Psoas muscle (tissue), 8 donors: ENCODE results near the gene CDH11. TPM values are rescaled to one million over a fixed set of nuclear protein-coding genes. Genes with fewer than 3 reads are reported as not detected.

Experiments
- ATAC-seq, 4 donors: fragments of 200-7000 bp; cut with Tn5 transposase; one replicate each; pipeline ENCODE4 v1.9.1; 2020; ENCODE audit warnings: moderate library complexity in 3 of 4, mild to moderate bottlenecking in 2 of 4
- DNase-seq, 2 donors: peaks; one replicate each; pipeline ENCODE4 v3.0.0-alpha.2; 2020
- H3K27ac ChIP-seq: fragments of 200-600 bp; one replicate; pipeline ENCODE4 v1.8.0; 2022
- H3K27me3 ChIP-seq, 3 donors: fragments of 200-600 bp in 1 of 3; one replicate each; pipeline versions ENCODE4 v1.6.1 to v1.8.0; 2013 to 2022; ENCODE audit warnings: low read length in 2 of 3, mild to moderate bottlenecking in 2 of 3, moderate library complexity in 1 of 3; ENCODE audit not compliant: insufficient read depth in 3 of 3
- H3K36me3 ChIP-seq, 2 donors: fragments of 200-600 bp in 1 of 2; one replicate each; pipeline versions ENCODE4 v1.6.1 to v1.8.0; 2013 to 2022; ENCODE audit warnings: low read depth in 1 of 2, mild to moderate bottlenecking in 1 of 2, moderate library complexity in 1 of 2; ENCODE audit not compliant: insufficient read depth in 1 of 2
- H3K4me1 ChIP-seq: fragments of 200-600 bp; one replicate; pipeline ENCODE4 v1.8.0; 2022
- H3K4me3 ChIP-seq: fragments of 200-600 bp; one replicate; pipeline ENCODE4 v1.8.0; 2022; ENCODE audit warnings: mild to moderate bottlenecking
- H3K9me3 ChIP-seq: fragments of 200-600 bp; one replicate; pipeline ENCODE4 v1.8.0; 2022
- CTCF ChIP-seq: fragments of 200-600 bp; IDR thresholded peaks from one replicate; pipeline ENCODE4 v1.8.0; 2022; ENCODE audit warnings: antibody characterized with exemption
- WGBS, 3 donors: extraction: QIAGEN DNeasy Blood & Tissue Kit; methylation state at CpG; one replicate each; pipeline versions ENCODE4 v1.1.6 to v1.1.7; 2013; 5-methylcytosine and 5-hydroxymethylcytosine counted together
- intact Hi-C, 2 donors: fragments of 100-400 bp; cut with DNase I; formaldehyde crosslinking; loops; one replicate each; pipeline versions ENCODE4 v1.11.0 to v1.14.2; 2022
- polyA plus RNA-seq, 3 donors: library from polyadenylated mRNA; stranded (reverse); fragments of 200-250 nt; gene quantifications; one replicate each; pipeline ENCODE4 v1.2.3, GENCODE V29; 2013
- total RNA-seq, 4 donors: library from RNA; stranded (reverse); fragmentation: NEBNext Ultra II Directional in 2 of 4; extraction: Animal tissue kit (Norgen Biotek cat#: 25700) in 2 of 4; gene quantifications; one replicate each; pipeline versions ENCODE4 v1.2.1 to v1.2.4, GENCODE V29; 2021 to 2023
- donor health status: healthy with polysubstance abuse.
- donor health status: DM: no; HTN: no; CAD: no; lungs with moderate emphysema.
- donor health status: Bipolar disorder and iron deficiency.
- donor health status: healthy.
- donor health status: DM: yes; HTN: yes; CAD: no.
- donor health status: DM: no; HTN: no; CAD: no.
- donor health status: DM: no; HTN: no; CAD: no.
- donor health status: DM: yes; HTN: yes; CAD: no.

CDH11 gene
- total and polyA plus RNA-seq, 7 donors, result 0.33 to 16.8 (median 3.2) TPM

- 78 to 88% (median 88%) methylated on average over 9 of the region's 9 CpGs for WGBS, 3 donors
- no peaks in the 10 kb centered on the region for H3K4me1 ChIP-seq
- ATAC-seq, result no peak
- no peak for TF ChIP-seq CTCF
- no peaks in the 10 kb centered on the region for H3K9me3 ChIP-seq
- no peaks in the 10 kb centered on the region for H3K36me3 ChIP-seq
- intact Hi-C loops, result loop anchor here in 1 of 2 donors (10.0 kb wide), 1 partner anchor 1750 kb away; no protein-coding TSS in a partner anchor
- no peak overlapping the region for H3K4me3 ChIP-seq
- no peaks in the 10 kb centered on the region for H3K27me3 ChIP-seq
- H3K27ac ChIP-seq, result no peak overlapping the region
- no peak for DNase-seq
These were observed 7.3 kb downstream of the CDH11 start for GRCh38 chr16:65114527-65114926.

GRCh38 chr16:65113441-65113840, 8.4 kb downstream of the CDH11 start:
- intact Hi-C loops, result loop anchor here in 1 of 2 donors (10.0 kb wide), 1 partner anchor 1749 kb away; no protein-coding TSS in a partner anchor
- no peak for DNase-seq
- 87 to 90% (median 89%) methylated on average over 5 of the region's 5 CpGs for whole genome bisulfite sequencing, 3 donors

GRCh38 chr16:65111306-65111705, 10.6 kb downstream of the CDH11 start:
- H3K9me3 ChIP-seq, result no peaks in the 10 kb centered on the region
- no peak overlapping the region for H3K27ac ChIP-seq
- TF ChIP-seq CTCF, result no peak
- H3K4me3 ChIP-seq, result no peak overlapping the region
- H3K27me3 ChIP-seq, result no peaks in the 10 kb centered on the region
- WGBS, 3 donors, result 79 to 85% (median 83%) methylated on average over 5 of the region's 5 CpGs
- DNase-seq (no peak), ATAC-seq (no peak)
- intact Hi-C loops, result loop anchor here in 1 of 2 donors (10.0 kb wide), 1 partner anchor 1747 kb away; no protein-coding TSS in a partner anchor
- no peaks in the 10 kb centered on the region for H3K36me3 ChIP-seq
- H3K4me1 ChIP-seq, result no peaks in the 10 kb centered on the region

More at GRCh38 chr16:65113441-65113840, 8.4 kb downstream of the CDH11 start:
- Histone ChIP-seq H3K4me3 (no peak overlapping the region), H3K36me3 (no peaks in the 10 kb centered on the region), H3K27ac (no peak overlapping the region), H3K27me3 (no peaks in the 10 kb centered on the region), H3K4me1 (no peaks in the 10 kb centered on the region), H3K9me3 (no peaks in the 10 kb centered on the region)
- no peak for ATAC-seq
- TF ChIP-seq CTCF, result no peak

- H3K27ac ChIP-seq, result no peak overlapping the region
- ATAC-seq, result no peak
- H3K9me3 ChIP-seq, result no peaks in the 10 kb centered on the region
- WGBS, 3 donors, result 79 to 83% (median 82%) methylated on average over 3 of the region's 3 CpGs
- intact Hi-C loops, result no loop called here
- DNase-seq, result no peak
- no peak for TF ChIP-seq CTCF
- H3K4me3 ChIP-seq, result no peak overlapping the region
- H3K27me3 ChIP-seq, result no peaks in the 10 kb centered on the region
- no peaks in the 10 kb centered on the region for H3K36me3 ChIP-seq
- no peaks in the 10 kb centered on the region for H3K4me1 ChIP-seq
These were observed 15.1 kb downstream of the CDH11 start for GRCh38 chr16:65106757-65107156.

- Histone ChIP-seq H3K27me3 (no peaks in the 10 kb centered on the region), H3K4me3 (no peak overlapping the region), H3K27ac (no peak overlapping the region), H3K9me3 (no peaks in the 10 kb centered on the region), H3K36me3 (no peaks in the 10 kb centered on the region), H3K4me1 (no peaks in the 10 kb centered on the region)
- intact Hi-C loops, result no loop called here
- ATAC-seq, result no peak
- no peak for DNase-seq
- 14 to 25% (median 20%) methylated on average over 1 of the region's 1 CpG for WGBS, 3 donors
- no peak for TF ChIP-seq CTCF
These were observed 16.7 kb downstream of the CDH11 start for GRCh38 chr16:65105171-65105570.
